Omental fat pad (tissue), 4 donors: ENCODE data around the gene HESX1. TPM values are rescaled to one million over a fixed set of nuclear protein-coding genes. Genes with fewer than 3 reads are reported as not detected.

Experiments used
- ATAC-seq: fragments of 150-250 bp; one replicate; pipeline ENCODE4 v1.9.1; 2016; ENCODE audit warnings: mild to moderate bottlenecking, moderate library complexity; ENCODE audit not compliant: low FRiP score
- DNase-seq: peaks from one replicate; pipeline ENCODE4 v3.0.0-alpha.2; 2019; ENCODE audit warnings: low spot score
- total RNA-seq, 4 donors: library from RNA; depleted of rRNA; stranded (reverse); fragments of >200 nt; gene quantifications; one replicate each; pipeline ENCODE4 v1.1.0, GENCODE V29; 2016
- TF ChIP-seq, protein P1 (sequence below), 3 donors: fragments of 450-650 bp; IDR thresholded peaks; one replicate each; pipeline ENCODE4 v1.5.1; 2016 to 2017; ENCODE audit warnings: antibody characterized with exemption in 3 of 3, mild to moderate bottlenecking in 3 of 3, moderate library complexity in 2 of 3

Gene HESX1
- total RNA-seq, 4 donors from 2014 or later = 0.82 to 1.9 TPM; not detected in 2

DNA sequence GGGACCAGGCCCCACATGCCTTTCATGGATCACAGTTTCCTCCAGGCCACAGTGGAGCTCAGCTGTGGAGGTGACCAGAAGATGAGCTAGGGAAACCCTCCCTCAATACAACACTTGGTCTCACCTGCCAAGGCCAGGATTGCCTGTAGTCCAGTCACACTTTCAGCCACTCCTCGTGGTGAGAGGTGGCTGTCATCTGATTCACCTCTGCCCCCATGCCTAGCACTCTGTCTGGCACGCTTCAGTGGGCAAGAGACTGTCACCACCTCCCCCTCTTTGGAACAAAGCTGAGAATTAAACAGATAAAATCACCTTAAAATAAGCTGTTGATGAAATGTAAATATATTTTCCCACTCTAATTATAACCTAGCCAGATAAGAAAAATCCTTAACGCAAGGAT, 30.7 kb downstream of the HESX1 start:
- DNase-seq (no peak), ATAC-seq (no peak)
- TF ChIP-seq, protein P1, sequence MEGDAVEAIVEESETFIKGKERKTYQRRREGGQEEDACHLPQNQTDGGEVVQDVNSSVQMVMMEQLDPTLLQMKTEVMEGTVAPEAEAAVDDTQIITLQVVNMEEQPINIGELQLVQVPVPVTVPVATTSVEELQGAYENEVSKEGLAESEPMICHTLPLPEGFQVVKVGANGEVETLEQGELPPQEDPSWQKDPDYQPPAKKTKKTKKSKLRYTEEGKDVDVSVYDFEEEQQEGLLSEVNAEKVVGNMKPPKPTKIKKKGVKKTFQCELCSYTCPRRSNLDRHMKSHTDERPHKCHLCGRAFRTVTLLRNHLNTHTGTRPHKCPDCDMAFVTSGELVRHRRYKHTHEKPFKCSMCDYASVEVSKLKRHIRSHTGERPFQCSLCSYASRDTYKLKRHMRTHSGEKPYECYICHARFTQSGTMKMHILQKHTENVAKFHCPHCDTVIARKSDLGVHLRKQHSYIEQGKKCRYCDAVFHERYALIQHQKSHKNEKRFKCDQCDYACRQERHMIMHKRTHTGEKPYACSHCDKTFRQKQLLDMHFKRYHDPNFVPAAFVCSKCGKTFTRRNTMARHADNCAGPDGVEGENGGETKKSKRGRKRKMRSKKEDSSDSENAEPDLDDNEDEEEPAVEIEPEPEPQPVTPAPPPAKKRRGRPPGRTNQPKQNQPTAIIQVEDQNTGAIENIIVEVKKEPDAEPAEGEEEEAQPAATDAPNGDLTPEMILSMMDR (IDR thresholded peaks at IDR 0.05) = no peak

DNA sequence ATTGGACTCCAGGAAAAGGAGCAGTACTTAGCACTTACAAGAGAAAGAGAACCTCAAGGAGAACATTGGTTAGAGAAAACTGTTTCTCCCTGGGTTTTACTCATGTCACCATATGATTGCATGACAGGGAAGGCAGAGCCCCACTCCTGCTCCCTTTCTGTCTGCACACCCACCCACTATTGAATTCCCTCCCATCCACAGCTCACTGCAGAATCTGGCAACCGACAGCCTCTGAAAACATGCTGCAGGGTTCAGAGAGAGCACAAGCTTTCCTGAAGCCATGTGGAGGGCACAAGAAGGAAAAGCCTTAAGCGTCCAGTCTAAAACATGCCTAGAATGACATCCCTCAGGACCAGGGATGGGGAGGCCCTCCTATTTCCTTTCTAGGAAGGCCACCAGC, 31.6 kb downstream of the HESX1 start:
- ATAC-seq (no peak), DNase-seq (no peak)
- TF ChIP-seq, protein P1 (IDR thresholded peaks at IDR 0.05) = no peak

GRCh38 chr3:57166660-57167059, 33.1 kb downstream of the HESX1 start:
- TF ChIP-seq, protein P1 (IDR thresholded peaks at IDR 0.05) = no peak
- DNase-seq = no peak
- no peak for ATAC-seq

GRCh38 chr3:57165641-57166040, 34.1 kb downstream of the HESX1 start:
- TF ChIP-seq, protein P1 (IDR thresholded peaks at IDR 0.05) = no peak
- no peak for ATAC-seq
- no peak for DNase-seq

- TF ChIP-seq, protein P1 (IDR thresholded peaks at IDR 0.05) = no peak
- DNase-seq = peak; percentile 58
Measured at GRCh38 chr3:57164657-57165573, 34.9 kb downstream of the HESX1 start, which contains the start of gene IL17RD. Gene IL17RD, minus strand, starts transcription at chr3:57165353. Its CDS starts 67 bp downstream, at chr3:57165286.

GRCh38 chr3:57164217-57164656, 35.5 kb downstream of the HESX1 start:
- ATAC-seq = peak; percentile 38
- no peak for DNase-seq
- TF ChIP-seq, protein P1 (IDR thresholded peaks at IDR 0.05) = no peak

More at GRCh38 chr3:57164657-57165573, 34.9 kb downstream of the HESX1 start, which contains the start of gene IL17RD:
- ATAC-seq = peak; percentile 83
